ENCODE results near the gene ST6GAL1. TPM values are rescaled to one million over a fixed set of nuclear protein-coding genes. Genes with fewer than 3 reads are reported as not detected.

Gene ST6GAL1
- total RNA-seq, 1 donor from 2014 or later: 16.7 TPM

- H3K9ac ChIP-seq (ENCODE audit: low read depth in 1 of 3, low read length in 3 of 3): peak overlapping the region; percentile 83 to 90 (median 87)
Measured at GRCh38 chr3:186976837-186977750, 46.8 kb downstream of the ST6GAL1 start.

DNA sequence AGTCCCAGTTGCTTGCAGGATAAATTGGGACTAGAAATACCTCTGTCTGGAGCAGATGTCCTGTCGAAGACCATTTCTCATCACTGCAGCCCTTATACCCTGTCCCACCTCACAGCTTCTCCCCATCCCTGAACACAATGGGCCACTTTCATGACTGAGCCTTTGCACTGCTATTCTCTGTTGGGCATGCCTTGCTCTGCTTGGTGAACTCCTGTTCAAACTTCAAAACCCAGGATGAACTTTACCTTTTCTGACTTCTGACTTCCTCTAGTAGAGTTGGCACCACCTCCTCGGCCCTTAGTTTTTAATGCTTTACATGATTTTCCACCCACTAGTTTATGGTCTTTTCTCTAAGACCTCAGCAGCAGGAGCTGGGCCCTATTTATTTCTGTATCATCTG, 48.4 kb downstream of the ST6GAL1 start:
- Histone ChIP-seq H3K27ac (ENCODE audit: low read depth, low read length) (no peak overlapping the region), H3K36me3 (ENCODE audit: control insufficient read depth in 3 of 3, insufficient read depth in 3 of 3, low read length in 3 of 3) (peaks cover 0 to 4% (median 0%) of the 10 kb centered on the region in 3 donors)

More at GRCh38 chr3:186976837-186977750, 46.8 kb downstream of the ST6GAL1 start:
- H3K27me3 ChIP-seq (ENCODE audit: control insufficient read depth in 3 of 3, insufficient read depth in 3 of 3, low read length in 3 of 3): no peaks in the 10 kb centered on the region
- H3K27ac ChIP-seq (ENCODE audit: low read depth, low read length): peak overlapping the region; percentile 99
- H3K4me1 ChIP-seq (ENCODE audit: control insufficient read depth in 3 of 3, insufficient read depth in 3 of 3, low read length in 3 of 3): peaks cover 51 to 54% (median 53%) of the 10 kb centered on the region in 3 donors
- peak overlapping the region; percentile 45 to 59 (median 53) for H3K4me3 ChIP-seq (ENCODE audit: low read length in 3 of 3)
- H3K9me3 ChIP-seq (ENCODE audit: control insufficient read depth in 3 of 3, low read length in 3 of 3): no peaks in the 10 kb centered on the region
- peaks cover 0 to 7% (median 0%) of the 10 kb centered on the region in 3 donors for H3K36me3 ChIP-seq (ENCODE audit: control insufficient read depth in 3 of 3, insufficient read depth in 3 of 3, low read length in 3 of 3)

DNA sequence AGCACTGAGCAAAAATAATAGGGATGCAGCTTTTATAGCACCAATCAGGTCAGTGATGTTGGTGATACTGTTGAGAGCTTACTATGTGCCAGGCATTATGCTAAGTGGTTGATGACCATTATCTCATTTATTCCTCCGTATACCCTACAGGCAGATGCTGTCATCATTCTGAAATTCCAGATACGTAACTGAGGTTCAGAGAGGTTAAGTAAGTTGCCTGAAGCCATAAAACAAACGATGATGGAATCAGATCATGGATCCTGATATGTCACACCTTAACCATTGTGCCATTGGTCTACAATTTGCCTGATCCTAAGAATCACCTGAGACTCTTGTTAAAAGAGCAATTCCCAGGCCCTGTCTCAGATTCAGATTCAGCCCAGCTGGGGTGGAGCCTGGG, 49.5 kb downstream of the ST6GAL1 start:
- Histone ChIP-seq H3K4me1 (ENCODE audit: control insufficient read depth in 3 of 3, insufficient read depth in 3 of 3, low read length in 3 of 3) (peaks cover 29 to 32% (median 32%) of the 10 kb centered on the region in 3 donors), H3K9me3 (ENCODE audit: control insufficient read depth in 3 of 3, low read length in 3 of 3) (no peaks in the 10 kb centered on the region), H3K27ac (ENCODE audit: low read depth, low read length) (no peak overlapping the region), H3K27me3 (ENCODE audit: control insufficient read depth in 3 of 3, insufficient read depth in 3 of 3, low read length in 3 of 3) (no peaks in the 10 kb centered on the region), H3K4me3 (ENCODE audit: low read length in 3 of 3) (no peak overlapping the region), H3K36me3 (ENCODE audit: control insufficient read depth in 3 of 3, insufficient read depth in 3 of 3, low read length in 3 of 3) (peaks cover 0 to 4% (median 0%) of the 10 kb centered on the region in 3 donors), H3K9ac (ENCODE audit: low read depth in 1 of 3, low read length in 3 of 3) (no peak overlapping the region)

More for the DNA sequence above, 48.4 kb downstream of the ST6GAL1 start:
- Histone ChIP-seq H3K9ac (ENCODE audit: low read depth in 1 of 3, low read length in 3 of 3) (no peak overlapping the region), H3K4me3 (ENCODE audit: low read length in 3 of 3) (no peak overlapping the region), H3K9me3 (ENCODE audit: control insufficient read depth in 3 of 3, low read length in 3 of 3) (no peaks in the 10 kb centered on the region), H3K27me3 (ENCODE audit: control insufficient read depth in 3 of 3, insufficient read depth in 3 of 3, low read length in 3 of 3) (no peaks in the 10 kb centered on the region), H3K4me1 (ENCODE audit: control insufficient read depth in 3 of 3, insufficient read depth in 3 of 3, low read length in 3 of 3) (peaks cover 39 to 43% (median 40%) of the 10 kb centered on the region in 3 donors)

- Histone ChIP-seq H3K4me3 (ENCODE audit: low read length in 3 of 3) (no peak overlapping the region), H3K27me3 (ENCODE audit: control insufficient read depth in 3 of 3, insufficient read depth in 3 of 3, low read length in 3 of 3) (no peaks in the 10 kb centered on the region), H3K9me3 (ENCODE audit: control insufficient read depth in 3 of 3, low read length in 3 of 3) (no peaks in the 10 kb centered on the region), H3K4me1 (ENCODE audit: control insufficient read depth in 3 of 3, insufficient read depth in 3 of 3, low read length in 3 of 3) (peaks cover 23 to 25% (median 25%) of the 10 kb centered on the region in 3 donors), H3K27ac (ENCODE audit: low read depth, low read length) (no peak overlapping the region), H3K9ac (ENCODE audit: low read depth in 1 of 3, low read length in 3 of 3) (no peak overlapping the region), H3K36me3 (ENCODE audit: control insufficient read depth in 3 of 3, insufficient read depth in 3 of 3, low read length in 3 of 3) (peaks cover 0 to 4% (median 0%) of the 10 kb centered on the region in 3 donors)
Measured at GRCh38 chr3:186980989-186981388, 50.7 kb downstream of the ST6GAL1 start.

DNA sequence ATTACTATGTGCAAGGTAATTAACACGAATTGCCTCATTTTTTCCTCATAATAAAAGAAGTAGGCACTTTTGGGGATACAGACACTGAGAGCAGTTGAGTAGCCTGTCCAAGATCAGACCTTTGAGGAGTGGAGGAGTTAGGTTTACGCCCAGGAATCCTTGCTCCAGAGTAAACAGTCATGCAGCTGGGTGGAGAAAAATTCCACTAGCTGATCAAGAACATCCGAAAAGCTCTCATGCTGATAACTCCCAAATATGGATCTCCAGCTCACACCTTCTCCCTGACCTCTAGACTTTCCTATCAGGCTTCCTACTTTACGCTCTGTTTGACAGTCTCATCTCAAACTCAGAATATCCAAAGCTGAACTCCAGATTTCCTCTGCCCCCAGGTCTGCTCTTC, 53.3 kb downstream of the ST6GAL1 start:
- Histone ChIP-seq H3K4me1 (ENCODE audit: control insufficient read depth in 3 of 3, insufficient read depth in 3 of 3, low read length in 3 of 3) (peaks cover 11 to 12% (median 11%) of the 10 kb centered on the region in 3 donors), H3K27ac (ENCODE audit: low read depth, low read length) (no peak overlapping the region), H3K9me3 (ENCODE audit: control insufficient read depth in 3 of 3, low read length in 3 of 3) (no peaks in the 10 kb centered on the region), H3K27me3 (ENCODE audit: control insufficient read depth in 3 of 3, insufficient read depth in 3 of 3, low read length in 3 of 3) (no peaks in the 10 kb centered on the region), H3K9ac (ENCODE audit: low read depth in 1 of 3, low read length in 3 of 3) (no peak overlapping the region), H3K4me3 (ENCODE audit: low read length in 3 of 3) (no peak overlapping the region), H3K36me3 (ENCODE audit: control insufficient read depth in 3 of 3, insufficient read depth in 3 of 3, low read length in 3 of 3) (peaks cover 0 to 4% (median 0%) of the 10 kb centered on the region in 3 donors)

DNA sequence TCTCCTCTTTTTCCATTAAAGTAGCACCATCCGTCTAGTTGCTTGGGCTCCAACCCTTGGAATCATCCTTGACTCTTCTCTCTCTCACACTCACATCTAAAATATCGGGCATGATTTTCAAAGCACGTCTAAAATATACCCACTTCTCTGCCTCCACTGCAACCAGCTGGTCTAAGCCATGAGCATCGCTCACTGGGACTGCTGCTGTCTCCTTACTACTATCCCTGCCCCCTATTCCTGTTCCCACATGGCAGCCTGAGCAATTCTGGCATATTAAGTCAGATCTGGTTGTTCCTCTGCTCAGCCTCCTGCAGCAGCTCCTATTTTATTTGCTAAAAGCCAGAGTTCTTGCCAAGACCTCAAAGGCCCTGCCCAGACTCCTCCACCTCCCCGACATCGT, 53.7 kb downstream of the ST6GAL1 start:
- Histone ChIP-seq H3K27ac (ENCODE audit: low read depth, low read length) (no peak overlapping the region), H3K4me1 (ENCODE audit: control insufficient read depth in 3 of 3, insufficient read depth in 3 of 3, low read length in 3 of 3) (peaks cover 11 to 12% (median 11%) of the 10 kb centered on the region in 3 donors), H3K9ac (ENCODE audit: low read depth in 1 of 3, low read length in 3 of 3) (no peak overlapping the region), H3K4me3 (ENCODE audit: low read length in 3 of 3) (no peak overlapping the region), H3K9me3 (ENCODE audit: control insufficient read depth in 3 of 3, low read length in 3 of 3) (no peaks in the 10 kb centered on the region), H3K36me3 (ENCODE audit: control insufficient read depth in 3 of 3, insufficient read depth in 3 of 3, low read length in 3 of 3) (peaks cover 0 to 4% (median 0%) of the 10 kb centered on the region in 3 donors), H3K27me3 (ENCODE audit: control insufficient read depth in 3 of 3, insufficient read depth in 3 of 3, low read length in 3 of 3) (no peaks in the 10 kb centered on the region)

DNA sequence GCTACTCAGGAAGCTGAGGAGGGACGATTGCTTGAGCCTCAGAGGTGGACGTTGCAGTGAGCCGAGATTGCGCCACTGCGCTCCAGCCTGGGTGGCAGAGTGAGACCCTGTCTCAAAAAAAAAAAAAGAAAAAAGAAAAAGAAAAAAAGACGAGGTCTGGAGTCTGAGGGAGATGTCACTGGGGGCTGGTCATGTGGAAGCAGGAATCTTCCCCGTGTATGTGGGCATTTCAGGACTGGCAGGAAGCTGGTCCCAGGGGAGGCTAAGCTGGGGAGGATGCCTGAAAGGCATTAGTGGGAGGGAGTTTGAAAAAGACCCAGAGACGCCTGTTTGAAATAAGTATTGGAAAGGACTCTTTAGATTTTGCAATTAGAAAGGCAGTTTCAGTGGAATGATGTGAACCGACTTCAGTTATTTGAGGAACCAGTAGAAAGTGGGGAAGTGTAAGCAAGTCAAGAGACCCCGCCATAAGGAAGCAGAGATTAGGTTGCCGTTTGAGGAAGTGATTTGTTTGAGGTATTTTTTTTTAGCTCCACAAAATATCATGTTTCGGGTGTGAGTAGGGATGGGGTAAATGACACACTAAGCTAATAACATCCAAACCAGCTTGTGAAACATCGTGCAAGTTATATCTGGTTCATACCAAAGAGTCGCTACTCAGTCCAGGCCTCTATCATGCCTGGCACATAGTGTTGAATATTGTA, 55.5 kb downstream of the ST6GAL1 start:
- Histone ChIP-seq H3K9me3 (ENCODE audit: control insufficient read depth in 3 of 3, low read length in 3 of 3) (no peaks in the 10 kb centered on the region), H3K4me1 (ENCODE audit: control insufficient read depth in 3 of 3, insufficient read depth in 3 of 3, low read length in 3 of 3) (peaks cover 11 to 19% (median 12%) of the 10 kb centered on the region in 3 donors), H3K36me3 (ENCODE audit: control insufficient read depth in 3 of 3, insufficient read depth in 3 of 3, low read length in 3 of 3) (peaks cover 0 to 4% (median 0%) of the 10 kb centered on the region in 3 donors), H3K9ac (ENCODE audit: low read depth in 1 of 3, low read length in 3 of 3) (peak overlapping the region in 1 of 3 donors; percentile 36), H3K27me3 (ENCODE audit: control insufficient read depth in 3 of 3, insufficient read depth in 3 of 3, low read length in 3 of 3) (no peaks in the 10 kb centered on the region), H3K4me3 (ENCODE audit: low read length in 3 of 3) (no peak overlapping the region), H3K27ac (ENCODE audit: low read depth, low read length) (peak overlapping the region; percentile 66)

DNA sequence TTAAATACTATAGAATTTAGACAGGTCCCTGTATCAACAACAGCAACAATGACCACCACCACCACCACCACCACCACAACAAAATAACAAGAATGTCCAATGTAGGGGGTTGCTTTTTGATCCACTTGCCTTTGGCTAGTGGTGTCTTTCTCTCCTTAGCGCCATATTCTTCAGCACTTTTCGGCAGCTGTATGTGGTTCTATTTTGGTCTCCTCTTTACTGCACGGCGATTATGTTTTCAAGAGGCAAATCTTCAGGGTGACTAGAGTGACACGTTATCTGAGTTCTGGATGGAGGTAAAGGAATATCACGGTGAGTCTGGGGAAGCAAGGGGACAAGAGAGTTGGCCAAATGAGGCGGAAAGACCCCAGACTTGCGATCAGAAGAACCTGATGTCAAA, 56.1 kb downstream of the ST6GAL1 start:
- H3K9me3 ChIP-seq (ENCODE audit: control insufficient read depth in 3 of 3, low read length in 3 of 3): no peaks in the 10 kb centered on the region
- H3K4me1 ChIP-seq (ENCODE audit: control insufficient read depth in 3 of 3, insufficient read depth in 3 of 3, low read length in 3 of 3): peaks cover 11 to 24% (median 12%) of the 10 kb centered on the region in 3 donors
- H3K27me3 ChIP-seq (ENCODE audit: control insufficient read depth in 3 of 3, insufficient read depth in 3 of 3, low read length in 3 of 3): no peaks in the 10 kb centered on the region
- H3K4me3 ChIP-seq (ENCODE audit: low read length in 3 of 3): no peak overlapping the region
- peak overlapping the region; percentile 66 for H3K27ac ChIP-seq (ENCODE audit: low read depth, low read length)
- peak overlapping the region in 1 of 3 donors; percentile 36 for H3K9ac ChIP-seq (ENCODE audit: low read depth in 1 of 3, low read length in 3 of 3)
- H3K36me3 ChIP-seq (ENCODE audit: control insufficient read depth in 3 of 3, insufficient read depth in 3 of 3, low read length in 3 of 3): peaks cover 0 to 4% (median 0%) of the 10 kb centered on the region in 3 donors

- no peaks in the 10 kb centered on the region for H3K27me3 ChIP-seq (ENCODE audit: control insufficient read depth in 3 of 3, insufficient read depth in 3 of 3, low read length in 3 of 3)
- peak overlapping the region; percentile 66 for H3K27ac ChIP-seq (ENCODE audit: low read depth, low read length)
- peaks cover 0 to 2% (median 0%) of the 10 kb centered on the region in 3 donors for H3K36me3 ChIP-seq (ENCODE audit: control insufficient read depth in 3 of 3, insufficient read depth in 3 of 3, low read length in 3 of 3)
- no peaks in the 10 kb centered on the region for H3K9me3 ChIP-seq (ENCODE audit: control insufficient read depth in 3 of 3, low read length in 3 of 3)
- H3K4me3 ChIP-seq (ENCODE audit: low read length in 3 of 3): no peak overlapping the region
- H3K4me1 ChIP-seq (ENCODE audit: control insufficient read depth in 3 of 3, insufficient read depth in 3 of 3, low read length in 3 of 3): peaks cover 11 to 29% (median 15%) of the 10 kb centered on the region in 3 donors
- no peak overlapping the region for H3K9ac ChIP-seq (ENCODE audit: low read depth in 1 of 3, low read length in 3 of 3)
Measured at GRCh38 chr3:186986816-186987215, 56.5 kb downstream of the ST6GAL1 start.

All from skeletal muscle tissue (tissue), 4 donors.